ENCODE data around the gene SLC37A2. TPM values are rescaled to one million over a fixed set of nuclear protein-coding genes. Genes with fewer than 3 reads are reported as not detected.
"Not testable (repeated sequence)": the region's sequence is repeated elsewhere in the genome, so short reads cannot be mapped to it uniquely, and the experiment has no call there.

SLC37A2 gene
- total RNA-seq, 3 donors from 2014 or later = 0.13 to 0.21 (median 0.14) TPM

DNA sequence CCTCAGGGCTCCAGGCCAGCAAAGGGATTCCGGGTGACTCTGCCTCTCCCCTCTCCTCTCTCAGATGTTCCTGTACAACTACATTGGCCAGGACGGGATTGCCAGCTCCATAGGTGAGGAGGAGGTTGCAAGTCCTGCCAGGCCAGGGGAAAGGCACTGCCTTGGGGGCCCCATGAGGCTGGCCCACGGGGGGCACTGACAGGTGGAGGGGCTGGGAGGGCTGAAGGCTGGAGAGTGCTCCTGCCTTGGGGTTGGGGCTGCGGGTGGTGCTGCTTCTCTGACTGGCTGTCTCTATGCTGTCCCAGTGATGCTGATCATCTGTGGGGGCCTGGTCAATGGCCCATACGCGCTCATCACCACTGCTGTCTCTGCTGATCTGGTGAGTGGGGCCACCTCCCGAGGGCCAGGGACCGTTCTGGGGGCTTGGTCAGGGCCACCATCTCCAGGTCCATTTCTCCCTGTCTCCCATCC, 21.7 kb downstream of the SLC37A2 start:
- Mint-ChIP-seq H3K27me3 (ENCODE audit: low read depth) (peaks cover 3% of the 10 kb centered on the region), H3K4me1 (ENCODE audit: low read depth) (no peaks in the 10 kb centered on the region), H3K36me3 (ENCODE audit: insufficient read depth) (no peaks in the 10 kb centered on the region), H3K4me3 (no peak overlapping the region), H3K9me3 (no peaks in the 10 kb centered on the region)
- ATAC-seq = no peak
- DNase-seq = no peak

DNA sequence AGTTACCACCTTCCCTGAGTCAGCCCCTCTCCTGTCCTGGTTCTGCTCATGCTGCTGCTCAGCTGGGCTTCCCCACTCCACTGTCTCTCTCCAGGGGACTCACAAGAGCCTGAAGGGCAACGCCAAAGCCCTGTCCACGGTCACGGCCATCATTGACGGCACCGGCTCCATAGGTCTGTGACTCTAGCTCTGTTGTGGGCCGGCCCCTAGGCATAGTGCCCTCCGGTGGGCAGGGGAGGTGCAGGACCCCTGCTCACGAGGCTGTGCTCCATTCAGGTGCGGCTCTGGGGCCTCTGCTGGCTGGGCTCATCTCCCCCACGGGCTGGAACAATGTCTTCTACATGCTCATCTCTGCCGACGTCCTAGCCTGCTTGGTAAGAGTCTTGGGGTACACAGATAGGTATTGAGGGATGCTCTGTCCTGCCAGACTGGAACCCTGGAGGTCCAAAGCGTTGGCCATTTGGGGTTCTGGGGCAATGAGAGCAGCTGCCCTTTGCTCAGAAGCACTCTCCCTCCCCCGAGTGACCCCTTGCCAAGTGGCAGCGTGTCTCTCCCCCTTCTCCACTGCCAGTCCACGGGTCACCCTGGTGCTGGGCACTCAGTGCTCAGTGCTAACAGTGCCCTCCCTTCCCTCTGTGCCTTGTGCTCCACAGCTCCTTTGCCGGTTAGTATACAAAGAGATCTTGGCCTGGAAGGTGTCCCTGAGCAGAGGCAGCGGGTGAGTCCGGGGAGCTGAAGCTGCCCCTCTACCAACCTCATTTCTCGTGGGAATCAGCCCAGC, 22.4 kb downstream of the SLC37A2 start:
- Mint-ChIP-seq H3K4me3 (no peak overlapping the region), H3K9me3 (no peaks in the 10 kb centered on the region), H3K4me1 (ENCODE audit: low read depth) (no peaks in the 10 kb centered on the region), H3K27me3 (ENCODE audit: low read depth) (peaks cover 3% of the 10 kb centered on the region), H3K36me3 (ENCODE audit: insufficient read depth) (no peaks in the 10 kb centered on the region)
- ATAC-seq = no peak
- no peak for DNase-seq

DNA sequence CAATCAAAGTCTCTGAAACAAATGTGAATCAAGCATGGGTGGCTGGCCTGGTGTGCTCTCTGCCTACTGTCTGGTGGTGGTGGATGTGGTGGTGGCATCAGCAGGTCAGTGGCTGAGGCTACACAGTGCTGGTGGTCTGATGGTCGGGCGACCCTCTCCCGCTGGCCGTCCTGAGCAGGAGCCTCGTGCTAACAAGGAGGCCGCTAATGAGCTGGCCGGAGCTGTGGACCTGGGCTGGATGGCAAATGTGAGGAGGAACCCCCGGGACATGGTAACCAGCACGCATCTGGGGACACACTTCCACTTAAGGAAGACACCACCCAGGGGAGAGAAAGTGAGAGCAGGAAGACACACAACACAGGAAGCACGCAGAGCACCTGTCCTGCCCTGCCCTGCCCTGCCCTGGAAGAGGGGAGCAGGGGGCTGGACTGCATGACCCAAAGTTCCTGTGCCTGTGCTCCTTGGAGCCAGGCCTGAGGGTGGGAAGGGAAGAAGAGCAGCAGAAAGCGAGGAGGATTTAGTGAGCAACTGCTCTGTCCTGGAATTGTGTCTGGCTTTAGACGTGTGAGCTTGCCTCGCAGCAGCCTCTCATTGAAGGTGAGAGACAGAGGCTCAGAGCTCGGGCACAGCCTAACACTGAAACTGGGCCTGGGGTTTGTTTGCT, 23.7 kb downstream of the SLC37A2 start:
- H3K9me3 Mint-ChIP-seq = no peaks in the 10 kb centered on the region
- H3K4me1 Mint-ChIP-seq (ENCODE audit: low read depth) = no peaks in the 10 kb centered on the region
- peaks cover 3% of the 10 kb centered on the region for H3K27me3 Mint-ChIP-seq (ENCODE audit: low read depth)
- H3K4me3 Mint-ChIP-seq = no peak overlapping the region
- ATAC-seq = no peak
- DNase-seq = no peak
- no peaks in the 10 kb centered on the region for H3K36me3 Mint-ChIP-seq (ENCODE audit: insufficient read depth)

DNA sequence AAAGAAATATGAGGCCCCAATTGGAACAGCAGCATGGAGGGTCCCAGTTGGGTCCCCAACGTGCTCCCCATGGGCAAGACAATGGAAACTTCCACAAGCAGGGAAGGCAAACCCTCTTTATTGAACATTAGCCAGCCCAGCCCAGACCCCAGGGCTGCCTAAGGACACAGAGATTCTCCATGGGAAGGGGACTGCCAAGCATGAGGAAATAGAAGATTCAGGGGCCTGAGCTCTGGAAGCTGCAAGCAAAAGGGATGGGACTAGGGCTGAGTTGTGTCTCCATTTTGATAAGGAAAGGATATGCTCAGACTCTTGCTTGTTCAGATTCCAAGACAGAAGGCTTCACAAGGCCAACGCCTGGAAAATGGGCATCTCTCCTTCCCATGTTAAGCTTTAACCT, 25.0 kb downstream of the SLC37A2 start:
- ATAC-seq = no peak
- H3K4me1 Mint-ChIP-seq (ENCODE audit: low read depth) = no peaks in the 10 kb centered on the region
- no peak overlapping the region for H3K4me3 Mint-ChIP-seq

DNA sequence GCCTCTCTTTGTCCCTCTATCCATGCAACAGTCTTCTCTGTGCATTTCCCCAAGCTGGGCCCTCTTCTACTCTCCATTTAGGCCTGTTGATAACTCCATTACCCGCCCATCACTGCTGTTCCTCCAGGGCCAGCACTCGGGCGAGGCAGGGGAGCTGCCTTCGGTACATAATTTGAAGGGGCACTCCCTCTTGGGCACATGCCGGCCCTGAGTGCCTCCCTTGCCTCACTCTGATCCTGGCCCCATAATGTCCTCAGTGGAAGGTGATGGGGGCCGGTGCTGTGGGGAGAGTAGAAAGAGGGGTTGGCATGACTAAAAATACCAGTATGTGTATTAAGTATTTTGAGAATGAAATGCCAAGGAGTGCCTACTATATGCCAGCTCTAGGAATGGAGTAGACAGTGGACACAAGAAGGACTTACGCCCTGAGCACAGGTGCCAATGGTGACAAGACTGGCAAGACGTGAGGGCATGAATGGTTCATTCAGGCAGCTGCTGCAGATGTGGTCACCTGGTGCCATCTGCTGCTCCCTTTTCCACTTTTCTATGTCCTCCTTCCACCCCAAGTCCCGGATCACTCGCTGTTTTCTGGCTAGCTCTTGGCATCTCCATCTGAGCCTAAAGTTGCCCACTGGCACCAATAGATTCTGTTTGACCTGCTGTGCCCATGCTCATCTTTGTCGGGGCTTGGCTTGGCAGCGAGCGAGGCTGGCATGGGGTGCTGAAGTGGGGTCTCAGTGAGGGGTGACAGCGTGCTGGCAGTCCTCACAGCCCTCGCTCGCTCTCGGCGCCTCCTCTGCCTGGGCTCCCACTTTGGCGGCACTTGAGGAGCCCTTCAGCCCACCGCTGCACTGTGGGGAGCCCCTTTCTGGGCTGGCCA, 25.7 kb downstream of the SLC37A2 start:
- Mint-ChIP-seq H3K4me3 (no peak overlapping the region), H3K36me3 (ENCODE audit: insufficient read depth) (no peaks in the 10 kb centered on the region), H3K4me1 (ENCODE audit: low read depth) (no peaks in the 10 kb centered on the region), H3K9me3 (no peaks in the 10 kb centered on the region), H3K27me3 (ENCODE audit: low read depth) (no peaks in the 10 kb centered on the region)
- no peak for DNase-seq
- ATAC-seq = no peak

More for the DNA sequence above, 25.0 kb downstream of the SLC37A2 start:
- Mint-ChIP-seq H3K9me3 (no peaks in the 10 kb centered on the region), H3K27me3 (ENCODE audit: low read depth) (no peaks in the 10 kb centered on the region), H3K36me3 (ENCODE audit: insufficient read depth) (no peaks in the 10 kb centered on the region)
- no peak for DNase-seq

DNA sequence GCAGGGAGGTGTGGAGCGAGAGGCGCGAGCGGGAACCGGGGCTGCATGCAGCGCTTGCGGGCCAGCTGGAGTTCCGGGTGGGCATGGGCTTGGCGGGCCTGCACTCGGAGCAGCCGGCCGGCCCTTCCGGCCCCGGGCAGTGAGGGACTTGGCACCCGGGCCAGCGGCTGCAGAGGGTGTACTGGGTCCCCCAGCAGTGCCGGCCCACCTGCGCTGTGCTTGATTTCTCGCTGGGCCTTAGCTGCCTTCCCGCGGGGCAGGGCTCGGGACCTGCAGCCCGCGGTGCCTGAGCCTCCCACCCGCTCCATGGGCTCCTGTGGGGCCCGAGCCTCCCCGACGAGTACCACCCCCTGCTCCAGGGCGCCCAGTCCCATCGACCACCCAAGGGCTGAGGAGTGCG, 26.4 kb downstream of the SLC37A2 start:
- not testable (repeated sequence) for H3K9me3 Mint-ChIP-seq; H3K36me3 Mint-ChIP-seq (ENCODE audit: insufficient read depth); H3K4me3 Mint-ChIP-seq; ATAC-seq; H3K27me3 Mint-ChIP-seq (ENCODE audit: low read depth); DNase-seq; H3K4me1 Mint-ChIP-seq (ENCODE audit: low read depth)

DNA sequence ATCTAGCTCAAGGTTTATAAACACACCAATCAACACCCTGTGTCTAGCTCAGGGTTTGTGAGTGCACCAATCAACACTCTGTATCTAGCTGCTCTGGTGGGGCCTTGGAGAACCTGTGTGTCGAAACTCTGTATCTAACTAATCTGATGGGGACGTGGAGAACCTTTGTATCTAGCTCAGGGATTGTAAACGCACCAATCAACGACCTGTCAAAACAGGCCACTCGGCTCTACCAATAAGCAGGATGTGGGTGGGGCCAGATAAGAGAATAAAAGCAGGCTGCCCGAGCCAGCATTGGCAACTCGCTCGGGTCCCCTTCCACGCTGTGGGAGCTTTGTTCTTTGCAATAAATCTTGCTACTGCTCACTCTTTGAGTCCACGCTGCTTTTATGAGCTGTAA, 27.0 kb downstream of the SLC37A2 start:
- H3K9me3 Mint-ChIP-seq; H3K4me1 Mint-ChIP-seq (ENCODE audit: low read depth); H3K27me3 Mint-ChIP-seq (ENCODE audit: low read depth); H3K4me3 Mint-ChIP-seq; ATAC-seq; DNase-seq; H3K36me3 Mint-ChIP-seq (ENCODE audit: insufficient read depth): not testable (repeated sequence)

DNA sequence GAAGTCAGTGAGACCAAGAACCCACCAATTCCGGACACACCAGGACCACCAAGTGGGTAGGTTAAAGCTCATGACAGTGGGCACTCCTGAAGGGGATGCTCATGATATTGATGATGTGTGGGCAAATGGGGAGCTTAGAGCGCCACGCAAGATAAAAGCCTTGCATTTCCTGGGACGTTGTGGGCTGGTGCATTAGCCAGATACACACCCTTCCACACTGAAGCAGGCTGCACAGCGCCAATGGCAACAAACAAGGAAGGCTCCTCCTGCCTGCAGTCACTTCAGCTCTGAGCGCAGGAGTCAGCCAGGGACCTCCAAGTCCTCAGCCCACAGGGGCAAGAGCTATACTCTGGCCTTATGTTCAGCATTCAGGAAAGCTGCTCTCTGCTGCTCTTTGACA, 27.7 kb downstream of the SLC37A2 start:
- H3K4me3 Mint-ChIP-seq = no peak overlapping the region
- ATAC-seq (no peak), DNase-seq (no peak)
- H3K36me3 Mint-ChIP-seq (ENCODE audit: insufficient read depth) = no peaks in the 10 kb centered on the region
- no peaks in the 10 kb centered on the region for H3K27me3 Mint-ChIP-seq (ENCODE audit: low read depth)
- no peaks in the 10 kb centered on the region for H3K9me3 Mint-ChIP-seq
- H3K4me1 Mint-ChIP-seq (ENCODE audit: low read depth) = no peaks in the 10 kb centered on the region

DNA sequence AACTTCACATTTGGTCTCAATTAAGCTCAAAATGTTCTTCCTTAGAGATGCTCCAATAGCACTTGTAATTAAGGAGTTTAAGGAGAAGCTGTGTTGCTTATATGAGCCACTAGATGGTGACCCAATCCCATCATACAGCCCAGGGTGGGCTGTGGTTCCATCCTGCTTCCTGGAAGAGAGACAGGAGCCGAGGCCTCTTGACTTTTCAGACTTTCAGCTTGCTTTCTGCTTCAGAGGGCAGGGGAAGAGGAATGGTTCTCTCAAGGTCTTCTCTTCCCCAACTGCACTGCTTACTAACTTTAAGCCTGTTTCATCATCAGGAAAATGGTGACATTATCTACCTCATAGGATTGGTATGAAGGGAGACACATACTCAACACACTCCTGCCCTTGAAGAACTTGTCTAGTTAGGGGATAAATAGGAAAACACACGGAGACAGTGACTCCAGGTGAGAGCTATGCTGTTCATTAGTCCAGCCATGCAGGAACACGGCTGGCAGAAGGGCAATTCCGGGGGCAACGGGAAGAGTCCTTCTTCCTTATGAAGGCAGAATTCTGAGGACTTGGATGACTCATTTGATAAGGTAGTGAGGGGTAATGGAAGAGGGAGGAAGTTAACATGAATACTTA, 28.3 kb downstream of the SLC37A2 start:
- DNase-seq = no peak
- H3K4me1 Mint-ChIP-seq (ENCODE audit: low read depth) = no peaks in the 10 kb centered on the region
- no peak for ATAC-seq
- peaks cover 5% of the 10 kb centered on the region for H3K36me3 Mint-ChIP-seq (ENCODE audit: insufficient read depth)
- no peak overlapping the region for H3K4me3 Mint-ChIP-seq
- no peaks in the 10 kb centered on the region for H3K9me3 Mint-ChIP-seq
- H3K27me3 Mint-ChIP-seq (ENCODE audit: low read depth) = no peaks in the 10 kb centered on the region

DNA sequence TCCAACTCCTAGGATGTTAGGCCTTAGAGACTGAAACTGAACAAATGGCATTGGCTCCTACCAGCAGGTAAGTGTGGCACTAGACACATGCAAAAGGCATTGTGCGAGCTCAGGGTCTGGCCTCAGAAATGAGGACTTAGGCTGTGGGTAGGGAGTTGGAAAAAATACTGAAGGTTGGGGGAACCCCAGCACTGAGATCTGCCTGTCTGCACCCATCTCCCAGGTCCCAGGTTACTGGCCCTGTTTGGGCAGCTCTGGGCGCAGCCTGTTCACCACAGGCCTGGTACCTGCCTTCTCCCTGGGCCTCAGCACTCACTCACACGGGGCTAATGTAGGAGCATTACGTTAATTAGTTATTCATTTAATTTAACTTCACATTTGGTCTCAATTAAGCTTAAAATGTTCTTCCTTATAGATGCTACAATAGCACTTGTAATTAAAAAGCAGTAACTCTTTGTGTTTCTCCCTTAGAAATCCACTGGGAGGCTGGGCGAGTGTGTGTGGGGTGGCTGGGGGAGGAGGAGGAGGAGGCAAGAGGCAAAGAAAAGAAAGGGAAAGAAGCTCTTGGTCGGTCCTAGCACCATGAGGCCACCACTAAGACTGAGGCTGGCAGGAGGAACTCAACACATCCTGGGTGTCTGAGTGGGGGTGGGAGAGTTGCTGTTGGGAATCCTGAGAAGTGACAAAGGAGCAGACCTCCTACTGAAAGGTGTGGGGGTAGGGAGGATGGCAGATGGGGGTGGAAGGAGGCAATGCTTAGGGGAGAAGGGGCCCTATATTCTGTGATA, 29.0 kb downstream of the SLC37A2 start:
- Mint-ChIP-seq H3K4me1 (ENCODE audit: low read depth) (no peaks in the 10 kb centered on the region), H3K27me3 (ENCODE audit: low read depth) (no peaks in the 10 kb centered on the region), H3K9me3 (no peaks in the 10 kb centered on the region), H3K36me3 (ENCODE audit: insufficient read depth) (peaks cover 10% of the 10 kb centered on the region), H3K4me3 (no peak overlapping the region)
- ATAC-seq (no peak), DNase-seq (no peak)

DNA sequence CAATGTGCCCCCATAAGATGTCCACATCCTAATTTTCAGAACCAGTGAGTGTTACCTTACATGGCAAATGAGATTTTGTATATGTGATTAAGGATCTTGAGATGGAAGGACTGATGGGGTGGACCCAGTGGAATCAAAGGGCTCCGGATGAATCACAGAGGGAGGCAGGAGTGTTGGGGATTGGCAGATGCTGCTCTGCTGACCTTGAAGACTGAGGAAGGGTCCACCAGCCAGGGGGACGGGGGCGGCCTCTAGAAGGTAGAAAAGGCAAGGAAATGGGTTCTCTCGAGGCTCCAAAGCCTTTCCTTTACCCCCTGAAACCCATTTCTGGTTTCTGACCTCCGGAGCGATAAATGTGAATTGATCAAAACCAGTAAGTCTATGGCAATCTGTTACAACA, 29.6 kb downstream of the SLC37A2 start:
- ATAC-seq (no peak), DNase-seq (no peak)
- peaks cover 14% of the 10 kb centered on the region for H3K36me3 Mint-ChIP-seq (ENCODE audit: insufficient read depth)
- H3K9me3 Mint-ChIP-seq = no peaks in the 10 kb centered on the region
- no peaks in the 10 kb centered on the region for H3K4me1 Mint-ChIP-seq (ENCODE audit: low read depth)
- no peak overlapping the region for H3K4me3 Mint-ChIP-seq
- H3K27me3 Mint-ChIP-seq (ENCODE audit: low read depth) = no peaks in the 10 kb centered on the region

DNA sequence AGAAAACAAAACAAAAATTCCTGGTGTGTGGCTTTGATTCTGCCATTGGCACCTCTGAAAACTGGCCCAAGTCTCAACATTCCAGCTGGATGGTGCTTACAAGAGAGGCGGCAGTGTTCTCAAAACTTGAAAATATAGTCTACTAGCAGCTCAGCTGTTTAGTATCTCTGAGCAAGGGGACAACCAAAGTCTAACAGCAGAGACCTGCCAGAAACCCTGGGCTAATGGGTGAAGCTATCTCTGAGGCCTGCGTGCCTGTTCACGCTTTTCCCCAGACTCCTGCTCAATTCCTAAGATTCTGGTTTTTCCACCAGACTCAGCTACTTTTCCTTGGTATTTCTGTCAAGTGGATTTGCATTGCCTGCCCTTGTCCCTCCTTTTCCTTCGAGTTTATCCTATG, 30.4 kb downstream of the SLC37A2 start:
- DNase-seq (no peak), ATAC-seq (no peak)
- Mint-ChIP-seq H3K27me3 (ENCODE audit: low read depth) (no peaks in the 10 kb centered on the region), H3K4me1 (ENCODE audit: low read depth) (no peaks in the 10 kb centered on the region), H3K4me3 (no peak overlapping the region), H3K9me3 (no peaks in the 10 kb centered on the region), H3K36me3 (ENCODE audit: insufficient read depth) (peaks cover 18% of the 10 kb centered on the region)

DNA sequence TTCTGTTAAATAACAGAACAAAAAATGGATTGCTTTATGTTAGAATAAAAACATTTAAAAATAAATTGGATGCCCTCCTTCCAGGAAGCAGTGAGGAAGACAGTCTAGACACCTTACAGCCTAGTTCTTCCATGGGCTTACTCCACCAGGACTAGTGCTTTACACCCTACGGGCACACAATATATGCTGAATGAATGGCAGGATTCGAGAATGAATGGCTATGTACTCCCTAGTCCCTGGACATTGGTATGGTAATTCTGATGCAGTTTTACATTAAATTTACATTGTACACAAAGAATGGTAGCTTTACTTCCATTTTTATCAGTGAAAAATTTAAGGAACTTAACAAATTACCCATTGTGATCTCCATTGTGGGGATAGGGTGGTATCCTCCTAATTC, 31.6 kb downstream of the SLC37A2 start:
- peaks cover 28% of the 10 kb centered on the region for H3K36me3 Mint-ChIP-seq (ENCODE audit: insufficient read depth)
- ATAC-seq (no peak), DNase-seq (no peak)
- H3K27me3 Mint-ChIP-seq (ENCODE audit: low read depth) = no peaks in the 10 kb centered on the region
- H3K4me3 Mint-ChIP-seq = no peak overlapping the region
- no peaks in the 10 kb centered on the region for H3K4me1 Mint-ChIP-seq (ENCODE audit: low read depth)
- H3K9me3 Mint-ChIP-seq = no peaks in the 10 kb centered on the region

Data from activated T-cell treated with anti-CD3 and anti-CD28 coated beads, Interleukin-2, amount 50 U/mL, for 4 hours (primary cell).